Measurements from ENCODE around the gene CPA5.

DNA sequence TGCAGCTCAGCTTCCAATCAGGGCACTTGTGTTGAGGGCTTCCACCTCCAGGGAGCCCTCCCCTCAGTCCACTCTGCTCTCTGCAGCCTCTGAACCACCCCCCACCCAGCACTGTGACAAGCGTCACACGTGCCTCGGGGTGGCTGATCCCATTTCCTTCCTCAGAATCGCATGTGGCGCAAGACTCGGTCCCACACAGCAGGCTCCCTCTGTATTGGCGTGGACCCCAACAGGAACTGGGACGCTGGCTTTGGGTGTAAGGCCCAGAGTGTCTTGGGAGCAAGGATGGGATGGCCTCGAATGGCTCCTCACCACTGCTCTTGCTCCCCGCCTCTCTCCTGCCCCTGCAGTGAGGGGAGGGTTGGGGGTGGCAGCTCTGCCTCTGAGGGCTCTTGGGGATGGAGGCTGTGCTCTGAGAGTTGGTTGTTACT is 39.8 kb downstream of the CPA5 start:
- TF ChIP-seq CTCF (IDR thresholded peaks at IDR 0.05) = no peak
- TF ChIP-seq POLR2A (IDR thresholded peaks at IDR 0.05) = no peak

All from right lobe of liver (tissue), 4 donors.